Activated CD8-positive, alpha-beta T cell treated with anti-CD3 and anti-CD28 coated beads for 36 hours (primary cell): ENCODE measurements around the gene SLC41A3. TPM values are rescaled to one million over a fixed set of nuclear protein-coding genes. Genes with fewer than 3 reads are reported as not detected.

ENCODE experiments used
- ATAC-seq: fragments of 200-7000 bp; cut with Tn5 transposase; one replicate; pipeline ENCODE4 v1.10.0; 2021; ENCODE audit warnings: mild to moderate bottlenecking, moderate library complexity
- CTCF ChIA-PET: fragments of 350-600 bp; sonication (Branson Sonifier 250); formaldehyde crosslinking; loops from one replicate; lab custom pipeline; 2021; ENCODE audit warnings: antibody characterized with exemption; lab: Charles Lee
- POLR2A ChIA-PET: fragments of 350-600 bp; sonication (Branson Sonifier 250); formaldehyde crosslinking; loops from one replicate; lab custom pipeline; 2021; ENCODE audit warnings: antibody characterized with exemption; lab: Charles Lee
- DNase-seq: peaks from one replicate; pipeline ENCODE4 v3.0.0-alpha.2; 2020
- H3K27ac Mint-ChIP-seq: one replicate; pipeline ENCODE4 v1.8.0; 2021; ENCODE audit warnings: mild to moderate bottlenecking, mixed read lengths
- H3K27me3 Mint-ChIP-seq: one replicate; pipeline ENCODE4 v1.8.0; 2021; ENCODE audit warnings: mixed read lengths
- H3K36me3 Mint-ChIP-seq: one replicate; pipeline ENCODE4 v1.8.0; 2021; ENCODE audit warnings: low read depth, mixed read lengths
- H3K4me1 Mint-ChIP-seq: one replicate; pipeline ENCODE4 v1.8.0; 2021; ENCODE audit warnings: low read depth, mixed read lengths
- H3K4me3 Mint-ChIP-seq: one replicate; pipeline ENCODE4 v1.8.0; 2021; ENCODE audit warnings: mild to moderate bottlenecking, moderate library complexity, mixed read lengths
- H3K9me3 Mint-ChIP-seq: one replicate; pipeline ENCODE4 v1.8.0; 2021; ENCODE audit warnings: mixed read lengths
- intact Hi-C: fragments of 100-400 bp; cut with micrococcal nuclease; formaldehyde crosslinking; loops from one replicate; pipeline ENCODE4 v1.10.0; 2022
- total RNA-seq, 2 experiments: library from RNA; stranded (reverse); gene quantifications; one replicate each; pipeline ENCODE4 v1.2.3, GENCODE V29; 2021
- TF ChIP-seq, protein P1 (sequence below): fragments of 200-600 bp; IDR thresholded peaks from one replicate; pipeline ENCODE4 v1.8.0; 2022; ENCODE audit warnings: antibody characterized with exemption, mild to moderate bottlenecking

The SLC41A3 gene
- total RNA-seq, 2 experiments from 2014 or later, result 19.1 to 23.4 TPM

- no peak for ATAC-seq
- TF ChIP-seq, protein P1, sequence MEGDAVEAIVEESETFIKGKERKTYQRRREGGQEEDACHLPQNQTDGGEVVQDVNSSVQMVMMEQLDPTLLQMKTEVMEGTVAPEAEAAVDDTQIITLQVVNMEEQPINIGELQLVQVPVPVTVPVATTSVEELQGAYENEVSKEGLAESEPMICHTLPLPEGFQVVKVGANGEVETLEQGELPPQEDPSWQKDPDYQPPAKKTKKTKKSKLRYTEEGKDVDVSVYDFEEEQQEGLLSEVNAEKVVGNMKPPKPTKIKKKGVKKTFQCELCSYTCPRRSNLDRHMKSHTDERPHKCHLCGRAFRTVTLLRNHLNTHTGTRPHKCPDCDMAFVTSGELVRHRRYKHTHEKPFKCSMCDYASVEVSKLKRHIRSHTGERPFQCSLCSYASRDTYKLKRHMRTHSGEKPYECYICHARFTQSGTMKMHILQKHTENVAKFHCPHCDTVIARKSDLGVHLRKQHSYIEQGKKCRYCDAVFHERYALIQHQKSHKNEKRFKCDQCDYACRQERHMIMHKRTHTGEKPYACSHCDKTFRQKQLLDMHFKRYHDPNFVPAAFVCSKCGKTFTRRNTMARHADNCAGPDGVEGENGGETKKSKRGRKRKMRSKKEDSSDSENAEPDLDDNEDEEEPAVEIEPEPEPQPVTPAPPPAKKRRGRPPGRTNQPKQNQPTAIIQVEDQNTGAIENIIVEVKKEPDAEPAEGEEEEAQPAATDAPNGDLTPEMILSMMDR, result no peak
These were observed 25.9 kb upstream of the SLC41A3 start for GRCh38 chr3:126109880-126110235.

GRCh38 chr3:126109146-126109879, 25.4 kb upstream of the SLC41A3 start:
- Mint-ChIP-seq H3K36me3 (no peaks in the 10 kb centered on the region), H3K4me1 (no peaks in the 10 kb centered on the region), H3K9me3 (no peaks in the 10 kb centered on the region), H3K4me3 (no peak overlapping the region), H3K27me3 (no peaks in the 10 kb centered on the region), H3K27ac (no peak overlapping the region)
- TF ChIP-seq, protein P1, result no peak
- ATAC-seq, result no peak
- intact Hi-C loops, result no loop called here
- no peak for DNase-seq
- CTCF ChIA-PET, result no interaction called here
- POLR2A ChIA-PET, result no interaction called here

More at GRCh38 chr3:126109880-126110235, 25.9 kb upstream of the SLC41A3 start:
- Mint-ChIP-seq H3K9me3 (no peaks in the 10 kb centered on the region), H3K4me1 (no peaks in the 10 kb centered on the region), H3K27ac (no peak overlapping the region), H3K27me3 (no peaks in the 10 kb centered on the region), H3K36me3 (no peaks in the 10 kb centered on the region), H3K4me3 (no peak overlapping the region)
- intact Hi-C loops, result no loop called here
- DNase-seq, result no peak
- ChIA-PET POLR2A (no interaction called here), CTCF (no interaction called here)

GRCh38 chr3:126108676-126109050, 24.7 kb upstream of the SLC41A3 start:
- no peak overlapping the region for H3K27ac Mint-ChIP-seq
- H3K27me3 Mint-ChIP-seq, result no peaks in the 10 kb centered on the region
- POLR2A ChIA-PET, result no interaction called here
- DNase-seq (no peak), ATAC-seq (no peak)
- TF ChIP-seq, protein P1, result no peak
- CTCF ChIA-PET, result no interaction called here
- H3K9me3 Mint-ChIP-seq, result no peaks in the 10 kb centered on the region
- intact Hi-C loops, result no loop called here
- H3K4me3 Mint-ChIP-seq, result no peak overlapping the region
- no peaks in the 10 kb centered on the region for H3K36me3 Mint-ChIP-seq
- no peaks in the 10 kb centered on the region for H3K4me1 Mint-ChIP-seq

DNA sequence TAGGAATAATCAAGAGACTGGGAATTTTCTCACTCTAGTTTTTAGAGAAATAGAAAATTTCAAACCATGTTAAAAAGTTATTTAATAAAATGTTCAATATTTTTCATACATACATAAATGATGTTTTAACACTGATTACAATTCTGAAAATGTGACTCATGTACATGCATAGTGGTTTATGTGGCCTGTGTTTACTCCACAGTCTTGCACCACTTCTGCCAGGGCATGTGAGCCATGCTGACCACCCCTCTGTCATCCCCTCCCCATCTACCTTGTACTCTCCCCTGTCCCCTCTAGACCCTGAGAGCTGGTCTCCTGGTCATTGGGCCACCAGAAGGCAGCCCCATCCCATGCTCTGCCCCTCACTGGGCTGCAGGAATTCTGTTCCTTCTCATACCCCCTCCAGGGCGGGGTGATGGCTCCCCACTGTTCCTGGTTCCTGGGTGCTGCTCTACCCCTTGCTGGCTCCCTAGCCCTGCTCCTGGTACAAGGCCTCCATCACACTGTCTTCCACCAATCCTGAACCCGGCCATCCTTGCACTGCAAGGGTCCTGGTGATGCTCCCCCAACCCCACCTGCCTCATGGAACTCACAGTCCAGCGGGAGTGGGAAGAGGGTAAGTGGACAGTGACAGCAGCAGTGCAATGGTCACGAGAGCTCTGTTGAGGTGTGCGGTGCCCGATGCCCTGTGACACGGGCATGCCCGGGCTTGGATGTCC, 24.2 kb upstream of the SLC41A3 start:
- ChIA-PET POLR2A (no interaction called here), CTCF (no interaction called here)
- DNase-seq, result no peak
- Mint-ChIP-seq H3K4me1 (no peaks in the 10 kb centered on the region), H3K9me3 (no peaks in the 10 kb centered on the region), H3K36me3 (no peaks in the 10 kb centered on the region), H3K4me3 (no peak overlapping the region), H3K27ac (no peak overlapping the region), H3K27me3 (no peaks in the 10 kb centered on the region)
- intact Hi-C loops, result no loop called here
- ATAC-seq, result no peak
- TF ChIP-seq, protein P1, result no peak

- H3K27me3 Mint-ChIP-seq, result no peaks in the 10 kb centered on the region
- no peak overlapping the region for H3K27ac Mint-ChIP-seq
- TF ChIP-seq, protein P1, result no peak
- intact Hi-C loops, result no loop called here
- H3K4me3 Mint-ChIP-seq, result no peak overlapping the region
- ChIA-PET POLR2A (no interaction called here), CTCF (no interaction called here)
- H3K36me3 Mint-ChIP-seq, result no peaks in the 10 kb centered on the region
- no peaks in the 10 kb centered on the region for H3K9me3 Mint-ChIP-seq
- H3K4me1 Mint-ChIP-seq, result no peaks in the 10 kb centered on the region
- ATAC-seq, result no peak
- no peak for DNase-seq
These were observed 23.4 kb upstream of the SLC41A3 start for GRCh38 chr3:126107203-126107939.
